ENCODE data around the gene CAB39L.
"Not testable (repeated sequence)": the region's sequence is repeated elsewhere in the genome, so short reads cannot be mapped to it uniquely, and the experiment has no call there.

The CAB39L gene

DNA sequence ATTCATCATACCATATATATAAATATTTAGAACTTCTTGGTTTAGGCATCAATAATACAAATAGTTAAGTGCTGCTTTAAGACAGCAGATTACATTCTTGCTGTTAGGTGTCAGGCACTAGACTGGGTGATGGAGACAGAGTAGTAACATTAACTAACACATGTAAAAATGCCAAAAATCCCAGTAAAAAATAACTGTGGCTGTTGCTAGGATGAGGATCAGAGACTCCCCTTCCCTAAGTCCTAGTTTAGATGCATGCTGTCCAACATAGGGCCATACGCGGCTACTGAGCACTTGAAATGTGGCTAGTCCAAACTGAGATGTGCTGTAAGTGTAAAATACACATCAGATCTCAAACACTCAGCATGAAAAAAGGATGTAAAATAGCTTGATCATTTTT, 101.4 kb downstream of the CAB39L start:
- no peak for DNase-seq

DNA sequence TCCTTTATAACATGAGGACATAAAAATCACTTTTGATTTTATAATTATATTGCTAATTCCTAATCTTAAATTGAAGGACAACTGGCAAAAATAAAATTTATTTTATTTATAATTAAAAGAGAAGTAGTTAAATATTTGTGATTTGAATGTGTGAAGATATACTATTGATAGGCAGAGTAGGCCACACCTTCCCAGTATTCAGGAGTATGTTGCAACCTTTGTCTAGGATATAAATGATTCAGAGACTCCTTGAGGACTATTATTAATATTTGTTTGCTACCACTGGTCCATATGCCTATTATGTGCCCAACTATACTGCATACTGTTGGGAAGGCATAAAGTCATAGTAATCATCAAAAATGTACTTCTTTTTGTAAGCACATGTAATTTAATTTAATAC, 101.9 kb downstream of the CAB39L start:
- DNase-seq = no peak

DNA sequence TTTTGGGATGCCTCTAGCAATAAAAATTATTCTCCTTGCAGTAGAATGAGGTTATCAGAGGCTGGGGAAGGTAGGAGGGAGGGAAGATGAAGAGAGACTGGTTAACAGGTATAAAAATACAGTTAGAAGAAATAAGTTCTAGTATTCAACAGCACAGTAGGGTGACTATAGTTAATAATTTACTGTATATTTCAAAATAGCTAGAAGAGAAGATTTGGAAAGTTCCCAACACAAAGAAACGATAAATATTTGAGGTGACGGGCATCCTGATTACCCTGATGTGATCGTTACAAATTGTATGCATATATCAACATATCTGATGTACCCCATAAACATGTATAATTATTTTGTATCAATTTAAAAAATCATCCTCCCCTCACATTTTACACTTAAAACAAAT, 102.3 kb downstream of the CAB39L start:
- DNase-seq = no peak

DNA sequence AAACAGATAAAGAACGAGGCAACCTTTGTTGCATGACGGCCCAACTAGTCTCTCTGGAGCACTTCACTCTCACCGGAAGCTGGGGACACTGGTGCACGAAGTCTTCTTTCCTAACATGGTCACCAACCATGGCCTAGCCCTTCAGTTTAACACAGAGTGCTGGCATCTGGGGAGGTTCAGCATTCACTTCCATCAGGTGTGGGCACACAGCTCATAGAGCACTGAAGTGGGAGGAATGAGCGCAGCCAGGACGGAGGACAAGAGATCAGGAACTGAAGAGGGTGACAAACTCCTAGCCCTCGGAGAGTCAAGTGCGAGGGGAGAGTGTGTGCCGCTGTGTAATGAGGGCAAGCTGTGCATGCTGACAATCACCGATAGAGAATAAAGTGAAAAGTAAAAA, 103.7 kb downstream of the CAB39L start:
- no peak for DNase-seq

DNA sequence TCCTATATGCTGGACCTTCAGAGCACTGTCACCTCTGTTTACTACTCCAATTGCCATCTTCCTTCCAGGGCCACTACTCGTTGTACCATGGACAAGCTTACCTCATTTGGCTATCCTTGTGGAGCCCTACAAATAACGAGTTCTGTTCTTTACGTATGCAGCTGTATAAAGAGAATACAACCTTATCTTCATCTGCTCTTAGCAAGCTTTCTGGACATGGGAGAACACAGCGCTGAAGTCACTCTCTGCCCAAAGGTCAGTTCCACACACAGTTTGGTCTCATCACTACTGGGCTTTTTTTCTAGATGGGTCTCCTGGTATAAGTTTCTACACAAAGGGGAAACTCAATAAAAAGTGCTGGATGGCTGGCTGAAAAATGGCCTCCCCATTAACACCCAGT, 107.2 kb downstream of the CAB39L start:
- no peak for DNase-seq

DNA sequence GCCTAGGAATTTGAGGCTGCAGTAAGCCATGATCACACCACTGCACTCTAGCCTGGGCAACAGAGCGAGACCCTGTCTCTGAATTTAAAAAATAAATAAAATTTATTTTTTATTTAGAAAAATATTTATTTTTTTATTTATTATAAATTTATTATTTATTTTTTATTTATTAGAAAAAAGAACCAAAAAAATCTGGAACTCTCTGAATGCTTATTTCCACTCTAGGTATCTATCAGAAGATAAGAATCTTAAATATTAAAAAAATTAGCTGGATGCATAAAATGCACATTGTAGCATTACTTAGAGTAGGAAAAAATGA, 113.4 kb downstream of the CAB39L start:
- DNase-seq = no peak

DNA sequence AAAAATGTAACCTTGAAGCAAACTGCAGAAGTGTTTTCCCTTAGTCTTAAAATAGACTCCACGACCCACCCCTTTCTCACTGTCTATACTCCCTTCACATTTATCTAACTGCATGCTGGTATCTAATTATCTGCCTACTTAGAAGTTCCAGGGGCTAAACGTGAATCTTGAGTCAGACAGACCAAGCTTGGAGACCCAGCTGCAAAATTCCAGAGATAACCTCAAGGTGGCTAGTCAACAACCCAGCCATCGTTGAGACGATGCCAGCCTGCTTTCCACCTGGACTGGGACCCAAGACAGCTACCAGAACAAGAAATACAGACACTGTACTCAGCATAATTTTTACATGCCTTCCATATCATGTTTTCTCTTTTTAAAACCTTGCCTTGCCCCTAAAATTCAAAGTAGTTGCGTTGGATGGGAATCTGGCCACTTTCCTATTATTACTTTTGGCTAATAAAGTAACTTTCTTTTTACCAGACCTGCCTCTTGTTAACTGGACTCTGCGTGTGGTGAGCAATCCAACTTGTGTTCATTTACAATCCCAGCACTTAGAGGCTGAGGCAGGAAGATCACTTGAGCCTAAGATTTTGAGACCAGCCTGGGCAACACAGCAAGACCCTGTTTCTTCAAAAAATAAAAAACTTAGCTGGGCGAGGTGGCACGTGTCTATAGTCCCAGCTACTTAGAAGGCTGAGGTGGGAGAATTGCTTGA, 113.9 kb downstream of the CAB39L start:
- DNase-seq = no peak

DNA sequence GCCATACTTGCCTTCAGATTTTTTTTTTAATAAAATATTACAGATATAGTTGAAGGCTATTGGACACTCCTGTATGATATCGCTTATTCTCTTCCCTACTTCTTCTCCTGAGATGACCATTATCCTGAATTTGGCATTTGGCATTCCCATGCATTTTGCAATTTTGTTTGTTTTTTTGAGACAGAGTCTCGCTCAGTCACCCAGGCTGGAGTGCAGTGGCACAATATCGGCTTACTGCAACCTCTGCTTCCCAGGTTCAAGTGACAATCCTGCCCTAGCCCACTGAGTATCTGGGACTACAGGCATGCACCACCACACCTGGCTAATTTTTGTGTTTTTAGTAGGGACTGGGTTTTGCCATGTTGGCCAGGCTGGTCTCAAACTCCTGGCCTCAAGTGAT, 116.7 kb downstream of the CAB39L start:
- not testable (repeated sequence) for DNase-seq

DNA sequence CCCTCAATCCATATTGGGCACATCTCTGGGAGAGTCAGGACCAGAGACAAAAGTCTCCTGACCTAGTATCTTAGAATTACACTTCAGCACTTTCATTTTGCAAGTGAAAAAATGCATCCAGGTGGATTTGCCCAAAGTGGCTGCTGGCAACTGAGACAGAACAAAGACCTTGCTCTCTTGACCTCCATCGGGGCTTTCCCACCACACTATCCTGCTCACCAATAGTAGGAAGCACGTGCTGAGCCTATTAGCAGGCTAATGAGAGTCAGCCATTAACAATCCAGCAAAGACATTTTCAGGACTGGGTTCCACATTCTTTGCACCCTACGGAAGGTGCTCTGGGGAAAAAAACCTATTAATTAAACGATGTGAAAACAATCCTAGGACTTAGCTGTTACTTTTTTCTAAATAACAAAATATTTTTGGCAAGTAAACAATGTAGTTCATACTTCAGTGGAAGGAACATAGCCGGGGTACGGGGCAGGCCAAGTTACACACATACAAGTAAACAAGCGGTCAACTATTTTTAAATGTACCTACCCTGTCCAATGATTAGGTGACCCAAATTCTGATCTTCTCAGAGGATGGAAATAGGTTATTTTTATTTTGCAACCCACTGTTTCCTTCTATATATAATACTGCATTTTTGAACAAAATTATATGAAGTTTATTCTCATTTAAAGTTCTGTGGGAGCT, 117.5 kb downstream of the CAB39L start:
- DNase-seq = no peak

DNA sequence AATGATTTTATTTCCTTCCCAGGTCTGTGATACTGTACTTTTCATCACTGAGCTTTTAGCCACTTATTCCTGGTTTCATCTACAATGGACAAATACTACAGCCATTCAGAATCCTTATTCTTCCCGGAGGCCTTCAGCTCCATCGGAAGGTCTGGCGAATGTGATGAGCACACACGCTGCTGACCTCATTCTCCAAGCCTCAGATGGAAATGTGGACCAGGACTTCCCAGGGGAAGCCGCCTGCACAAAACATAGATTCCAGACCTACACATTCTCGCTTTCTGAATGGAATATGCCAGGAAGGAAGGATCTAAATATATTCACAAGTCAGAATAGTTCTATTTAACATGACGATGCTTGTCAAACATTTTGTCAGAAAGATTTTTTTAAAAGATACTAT, 120.5 kb downstream of the CAB39L start:
- DNase-seq = no peak

DNA sequence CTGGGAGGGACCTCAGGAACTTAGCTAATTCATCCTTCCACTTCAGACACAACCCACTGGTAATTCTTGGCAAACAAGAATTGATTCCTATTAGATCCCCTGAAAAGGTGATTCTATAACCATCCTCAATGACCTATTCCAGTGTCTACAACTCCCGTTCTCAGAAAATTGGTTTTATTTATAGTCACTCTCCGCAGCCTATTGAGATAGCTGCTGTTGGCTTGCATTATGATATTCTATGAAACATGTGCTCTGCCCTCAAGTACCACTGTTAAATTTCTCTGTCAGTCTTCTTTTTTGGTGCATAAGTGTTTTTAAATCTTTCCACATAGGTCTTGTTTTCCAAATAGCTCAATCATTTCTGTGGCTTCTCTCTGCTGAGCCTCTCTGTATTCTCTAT, 121.2 kb downstream of the CAB39L start:
- no peak for DNase-seq

DNA sequence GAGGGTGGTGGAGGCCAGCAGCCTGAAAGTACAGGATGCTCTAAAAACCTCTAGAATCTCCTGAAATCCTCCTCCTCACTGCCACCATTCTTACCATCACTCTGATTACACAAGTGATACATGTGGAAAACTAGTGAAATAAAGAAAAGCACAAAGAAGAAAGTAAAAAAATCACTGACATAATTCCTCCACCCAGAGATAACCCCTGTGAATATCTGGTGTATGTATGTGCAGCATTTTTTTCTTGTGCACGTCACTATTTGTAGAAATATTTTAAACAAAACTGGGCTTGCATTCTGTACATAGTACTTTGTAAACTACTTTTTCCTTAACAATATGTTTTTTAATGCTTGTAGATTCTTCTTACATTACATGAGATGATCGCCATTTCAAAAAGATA, 122.9 kb downstream of the CAB39L start:
- no peak for DNase-seq

DNA sequence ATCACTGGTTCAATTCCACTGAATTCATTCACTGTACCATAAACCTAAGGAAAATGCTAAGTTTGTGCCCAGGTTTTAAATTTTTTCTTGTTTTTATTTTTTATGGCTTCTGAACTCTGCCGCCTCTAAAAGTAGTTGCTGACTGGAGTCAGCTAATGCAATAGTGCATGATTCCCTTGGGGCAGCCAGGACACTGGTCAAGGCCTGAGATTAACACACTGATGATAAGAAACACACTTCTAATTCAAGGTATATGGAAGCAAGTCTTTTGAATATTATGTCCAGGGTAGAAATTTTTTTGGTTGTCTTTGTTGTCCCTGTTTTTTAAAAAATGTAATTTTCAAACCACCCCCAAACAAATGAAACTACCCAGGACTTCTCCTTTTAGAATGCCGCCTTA, 123.9 kb downstream of the CAB39L start:
- DNase-seq = no peak

DNA sequence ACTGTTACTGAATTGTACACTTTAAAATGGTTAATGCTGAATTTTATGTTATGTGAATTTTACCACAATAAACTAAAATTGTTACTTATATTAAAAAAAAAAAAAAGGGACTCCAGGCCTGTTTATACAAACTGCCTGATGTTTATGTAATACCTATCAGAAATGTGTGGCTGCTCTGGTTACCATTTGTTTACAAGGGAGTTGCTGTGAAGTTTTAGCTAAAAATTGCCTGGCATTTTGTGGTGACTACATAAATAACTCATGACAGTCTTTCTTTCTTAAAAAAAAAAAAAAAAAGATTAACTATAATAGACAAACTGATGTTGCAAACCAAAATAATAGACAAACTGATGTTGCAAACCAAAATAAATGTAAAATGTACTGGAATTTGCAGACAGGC, 124.3 kb downstream of the CAB39L start:
- no peak for DNase-seq

DNA sequence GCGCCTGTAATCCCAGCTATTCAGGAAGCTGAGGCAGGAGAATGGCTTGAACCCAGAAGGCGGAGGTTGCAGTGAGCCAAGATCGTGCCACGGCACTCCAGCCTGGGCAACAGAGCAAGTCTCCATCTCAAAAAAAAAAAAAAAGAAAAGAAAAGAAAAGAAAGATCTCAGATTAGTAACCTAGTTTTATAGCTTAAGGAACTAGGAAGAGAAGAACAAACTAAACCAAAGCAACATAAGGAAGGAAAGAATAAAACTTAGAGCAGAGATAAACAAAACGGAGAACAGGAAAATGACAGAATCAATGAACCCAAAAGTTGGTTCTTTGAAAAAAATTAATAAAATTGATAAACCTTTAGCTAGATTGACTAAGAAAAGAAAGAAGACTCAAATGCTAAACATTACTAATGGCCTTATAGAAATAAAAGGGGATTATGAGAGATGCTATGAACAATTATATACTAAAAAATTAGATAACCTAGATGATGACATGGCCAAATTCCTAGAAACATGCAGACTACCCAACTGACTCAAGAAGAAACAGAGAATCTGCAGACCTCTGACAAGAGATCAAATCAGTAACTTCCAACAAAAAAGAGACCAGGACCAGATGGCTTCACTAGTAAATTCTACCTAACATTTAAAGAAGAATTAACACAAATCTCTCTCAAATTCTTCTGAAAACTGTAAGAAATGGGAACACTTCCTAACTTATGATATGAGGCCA, 127.9 kb downstream of the CAB39L start:
- no peak for DNase-seq

DNA sequence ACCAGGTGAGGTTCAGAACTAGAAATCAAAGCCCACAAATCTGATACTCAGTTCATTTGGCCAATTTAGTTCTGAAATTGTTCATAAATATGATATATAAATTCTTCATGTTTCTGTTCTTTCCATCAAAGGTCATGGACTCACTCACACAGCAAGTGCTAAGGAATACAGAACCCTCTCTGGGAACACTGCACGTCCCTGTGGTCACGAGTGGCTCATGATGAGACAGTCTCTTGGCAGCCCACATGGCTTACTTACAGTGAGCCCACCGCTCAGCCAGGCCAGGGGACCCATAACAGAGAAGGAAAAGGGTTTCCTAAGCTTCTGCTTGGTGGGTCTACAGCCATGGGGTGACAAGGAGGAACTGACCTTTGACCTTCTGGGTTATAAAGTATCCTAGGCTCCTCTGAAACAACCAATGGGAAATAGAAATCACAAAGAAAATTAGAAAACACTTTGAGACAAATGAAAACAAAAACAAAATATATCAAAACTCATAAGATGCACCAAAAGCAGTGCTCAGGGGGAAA, 128.8 kb downstream of the CAB39L start:
- no peak for DNase-seq

DNA sequence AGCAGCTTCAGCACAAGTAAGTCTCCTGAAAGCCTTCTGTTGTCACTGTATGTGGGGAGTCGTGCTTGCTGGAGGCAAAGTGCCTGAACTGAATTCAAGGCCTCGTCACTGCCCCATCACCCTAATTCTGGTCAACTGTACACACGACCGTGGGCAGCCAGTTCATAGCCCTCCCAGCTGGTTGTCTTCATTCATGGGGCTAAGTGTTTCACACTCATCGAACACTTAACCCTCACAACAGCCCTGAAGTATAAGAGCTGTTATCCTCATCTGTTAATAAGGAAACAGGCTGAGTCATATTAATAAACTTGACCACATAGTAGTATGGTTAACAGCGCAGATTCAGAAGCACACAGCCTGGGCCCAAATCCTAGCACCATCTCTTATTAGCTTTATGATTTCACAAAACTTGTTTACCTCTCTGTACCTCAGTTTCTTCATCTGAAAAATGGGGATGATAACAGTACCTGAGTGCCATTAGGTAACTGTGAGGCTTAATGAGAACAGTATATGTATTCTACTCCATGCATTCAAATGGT, 129.5 kb downstream of the CAB39L start:
- no peak for DNase-seq

DNA sequence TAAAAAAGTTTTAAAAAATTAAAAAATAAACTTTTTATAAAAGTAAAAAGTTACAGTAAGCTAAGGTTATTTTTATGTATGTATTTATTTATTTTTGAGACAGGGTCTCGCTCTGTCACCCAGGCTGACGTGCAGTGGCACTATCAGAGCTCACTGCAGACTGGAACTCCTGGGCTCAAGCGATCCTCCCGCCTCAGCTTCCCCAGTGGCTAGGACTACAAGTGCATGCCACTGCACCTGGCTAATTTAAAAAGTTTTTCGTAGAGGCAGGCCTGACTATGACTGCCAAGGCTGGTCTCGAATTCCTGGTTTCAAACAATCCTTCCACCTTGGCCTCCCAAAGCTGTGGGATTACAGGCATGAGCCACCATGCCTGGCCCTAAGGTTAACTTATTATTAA, 132.0 kb downstream of the CAB39L start:
- DNase-seq = no peak

DNA sequence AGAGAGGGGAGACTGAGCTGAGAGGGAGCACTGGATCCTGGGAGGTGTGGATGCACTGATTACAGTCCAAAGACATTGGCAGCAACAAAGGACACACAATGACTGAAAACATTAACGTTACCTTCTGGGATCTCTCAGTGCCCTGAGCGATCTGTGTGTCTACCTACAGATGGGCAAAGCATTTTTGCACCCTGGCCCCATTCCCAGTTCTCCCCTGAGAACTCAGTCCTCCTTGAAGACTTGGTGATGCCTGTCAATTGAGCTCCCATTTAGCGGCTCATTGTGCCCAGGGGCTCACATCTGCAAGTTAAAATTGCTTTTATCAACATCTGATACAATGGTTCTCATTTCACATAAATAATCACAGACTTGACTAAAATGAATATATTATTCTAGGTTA, 133.6 kb downstream of the CAB39L start:
- DNase-seq = no peak

DNA sequence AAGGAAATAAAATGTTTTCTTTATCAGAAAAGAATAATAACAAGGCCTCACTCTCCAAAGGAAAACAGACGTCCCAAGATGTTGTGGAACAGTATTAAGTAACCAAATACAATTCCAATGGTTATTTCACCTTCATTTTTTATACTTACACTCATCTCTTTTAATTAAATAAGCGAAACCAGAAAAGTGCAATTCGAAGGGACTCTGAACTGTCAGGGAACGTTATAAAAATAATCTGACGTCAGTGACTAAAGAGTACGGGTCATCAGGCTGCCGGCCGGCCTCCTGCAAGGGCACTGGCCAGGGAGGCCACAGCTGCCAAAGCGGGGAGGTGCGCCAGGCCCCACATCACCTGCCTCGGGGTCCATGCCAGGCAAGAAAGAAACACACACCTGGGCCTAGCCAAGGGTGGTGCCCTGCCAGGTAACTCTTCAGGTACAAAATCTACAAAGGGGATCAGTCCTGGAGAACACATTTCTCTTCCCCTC, 134.9 kb downstream of the CAB39L start:
- DNase-seq = no peak

DNA sequence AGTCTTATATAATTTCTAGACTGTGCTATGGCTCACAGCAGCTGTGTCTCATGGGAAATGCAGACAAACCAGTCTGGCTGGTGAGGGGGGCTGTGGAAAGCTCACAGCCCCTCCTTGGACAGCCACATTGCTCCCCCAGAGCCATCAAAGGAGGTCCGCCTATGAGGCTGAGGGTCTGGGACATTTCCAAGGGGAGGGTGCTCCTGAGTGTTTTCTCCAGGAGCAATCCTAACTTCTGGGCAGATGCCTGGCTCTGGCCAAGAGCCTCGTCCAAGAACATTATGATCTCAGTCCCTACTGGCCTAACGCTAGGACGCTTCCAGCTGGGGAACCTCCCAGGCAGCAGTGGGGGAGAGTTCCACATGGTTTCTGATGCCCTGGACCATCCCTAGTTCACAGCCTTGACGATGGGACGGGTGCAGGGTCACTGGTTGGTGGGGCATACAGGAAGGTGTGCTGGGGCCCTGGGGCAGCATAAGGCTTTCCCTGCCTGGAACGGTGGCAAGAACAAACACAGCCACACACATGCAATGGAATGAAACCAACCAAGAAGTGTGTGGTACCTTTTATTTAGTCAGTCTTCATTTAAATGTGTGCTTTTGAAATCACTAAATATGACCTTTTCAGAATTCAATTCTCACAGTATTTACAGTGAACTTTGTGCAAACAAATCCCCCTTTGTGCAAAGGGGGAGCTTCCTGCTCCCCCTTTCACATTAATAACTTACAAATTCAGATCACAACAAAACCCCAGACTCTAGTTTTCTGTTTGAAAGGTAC, 135.6 kb downstream of the CAB39L start:
- DNase-seq = no peak

DNA sequence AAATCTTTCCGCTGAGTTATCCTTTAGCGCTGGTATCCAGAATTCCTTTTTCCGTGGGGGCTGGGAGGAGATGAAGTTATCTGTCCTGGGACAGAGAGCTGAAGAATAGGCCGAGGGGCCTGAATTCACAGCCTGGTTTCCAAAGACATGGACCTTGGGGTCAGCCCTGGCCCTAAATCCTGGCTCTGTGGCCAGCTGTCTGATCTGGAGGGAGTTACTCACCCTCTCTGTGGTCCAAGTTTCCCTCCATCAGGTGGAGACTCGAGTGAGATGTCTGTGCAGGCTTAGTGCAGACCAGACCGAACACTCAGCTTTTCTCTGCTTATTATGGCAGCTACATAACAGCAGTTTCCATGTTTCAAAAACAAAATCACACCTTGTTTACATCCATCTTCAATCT, 136.5 kb downstream of the CAB39L start:
- no peak for DNase-seq

Data from NCI-H1436 (cell line).